ENCODE data around the gene OR10K1.

- TF ChIP-seq FOXA1 (IDR thresholded peaks at IDR 0.05) (no peak), FOXM1 (IDR thresholded peaks at IDR 0.05; ENCODE audit: borderline replicate concordance) (no peak), FOXK2 (IDR thresholded peaks at IDR 0.05) (no peak), SUZ12 (IDR thresholded peaks at IDR 0.05) (no peak), TARDBP (IDR thresholded peaks at IDR 0.05) (no peak), ELF4 (IDR thresholded peaks at IDR 0.05) (no peak), NFRKB (IDR thresholded peaks at IDR 0.05) (no peak), BHLHE40 (IDR thresholded peaks at IDR 0.05; ENCODE audit: borderline replicate concordance) (no peak), LEF1 (IDR thresholded peaks at IDR 0.05; ENCODE audit: borderline replicate concordance) (no peak)
These were observed at the start of gene OR10K1 for GRCh38 chr1:158461534-158461933.

All from HEK293T (cell line).